ENCODE data around the gene BEST4. TPM values are rescaled to one million over a fixed set of nuclear protein-coding genes. Genes with fewer than 3 reads are reported as not detected.

BEST4 gene
- total RNA-seq, 1 experiment from 2014 or later = not detected

DNA sequence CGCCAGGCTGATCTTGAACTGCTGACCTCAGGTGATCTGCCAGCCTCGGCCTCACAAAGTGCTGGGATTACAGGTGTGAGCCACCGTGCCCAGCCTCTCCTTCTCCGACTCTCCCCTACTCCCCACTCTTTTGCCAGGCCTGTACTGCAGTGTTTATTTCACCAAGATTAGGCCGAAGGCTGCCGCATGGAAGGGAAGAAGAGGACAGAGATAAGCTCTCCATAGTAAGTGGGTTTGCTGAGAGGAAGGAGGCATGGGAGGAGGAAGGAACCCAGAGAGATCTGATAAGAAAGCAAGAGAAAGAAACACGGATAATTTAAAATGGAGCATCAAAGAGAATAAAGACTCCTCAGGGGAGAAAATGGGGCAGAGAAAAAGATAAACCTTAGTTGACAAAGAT is 46.4 kb upstream of the BEST4 start:
- Histone ChIP-seq H3F3A (ENCODE audit: low read length, unreplicated experiment) (no peaks in the 10 kb centered on the region), H3K36me3 (ENCODE audit: low read depth, low read length) (no peaks in the 10 kb centered on the region), H3K27ac (ENCODE audit: low read length) (no peak overlapping the region), H4K20me1 (ENCODE audit: low read length) (no peaks in the 10 kb centered on the region), H3K9me2 (replicated peaks; ENCODE audit: low read length) (no peaks in the 10 kb centered on the region), H3K9ac (ENCODE audit: low read length) (no peak overlapping the region), H3K4me1 (ENCODE audit: insufficient read depth, low read length) (no peaks in the 10 kb centered on the region), H3K4me2 (ENCODE audit: low read length) (no peak overlapping the region), H3K79me2 (ENCODE audit: low read length) (no peaks in the 10 kb centered on the region), H2AFZ (ENCODE audit: low read length) (no peak overlapping the region), H3K4me3 (ENCODE audit: low read length) (no peak overlapping the region), H3K27me3 (ENCODE audit: low read length) (no peaks in the 10 kb centered on the region), H3K9me3 (ENCODE audit: low read length) (no peaks in the 10 kb centered on the region)
- CTCF ChIA-PET = no interaction called here
- intact Hi-C loops (cut with micrococcal nuclease) = loop anchor here (10.0 kb wide), 1 partner anchor 90 kb away; no protein-coding TSS in a partner anchor
- TF ChIP-seq EZH2phosphoT487 (IDR thresholded peaks at IDR 0.05; ENCODE audit: borderline replicate concordance, low read length) (no peak), EZH2 (IDR thresholded peaks at IDR 0.05; ENCODE audit: low read length, unreplicated experiment) (no peak)
- TF ChIP-seq, protein P1, sequence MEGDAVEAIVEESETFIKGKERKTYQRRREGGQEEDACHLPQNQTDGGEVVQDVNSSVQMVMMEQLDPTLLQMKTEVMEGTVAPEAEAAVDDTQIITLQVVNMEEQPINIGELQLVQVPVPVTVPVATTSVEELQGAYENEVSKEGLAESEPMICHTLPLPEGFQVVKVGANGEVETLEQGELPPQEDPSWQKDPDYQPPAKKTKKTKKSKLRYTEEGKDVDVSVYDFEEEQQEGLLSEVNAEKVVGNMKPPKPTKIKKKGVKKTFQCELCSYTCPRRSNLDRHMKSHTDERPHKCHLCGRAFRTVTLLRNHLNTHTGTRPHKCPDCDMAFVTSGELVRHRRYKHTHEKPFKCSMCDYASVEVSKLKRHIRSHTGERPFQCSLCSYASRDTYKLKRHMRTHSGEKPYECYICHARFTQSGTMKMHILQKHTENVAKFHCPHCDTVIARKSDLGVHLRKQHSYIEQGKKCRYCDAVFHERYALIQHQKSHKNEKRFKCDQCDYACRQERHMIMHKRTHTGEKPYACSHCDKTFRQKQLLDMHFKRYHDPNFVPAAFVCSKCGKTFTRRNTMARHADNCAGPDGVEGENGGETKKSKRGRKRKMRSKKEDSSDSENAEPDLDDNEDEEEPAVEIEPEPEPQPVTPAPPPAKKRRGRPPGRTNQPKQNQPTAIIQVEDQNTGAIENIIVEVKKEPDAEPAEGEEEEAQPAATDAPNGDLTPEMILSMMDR (conservative IDR thresholded peaks at IDR 0.05; ENCODE audit: low read depth, low read length) = no peak
- ATAC-seq (no peak), DNase-seq (no peak)
- POLR2A ChIA-PET (ENCODE audit: unreplicated experiment) = no interaction called here
- BruUV-seq (replicated peaks) = no TSS peak

DNA sequence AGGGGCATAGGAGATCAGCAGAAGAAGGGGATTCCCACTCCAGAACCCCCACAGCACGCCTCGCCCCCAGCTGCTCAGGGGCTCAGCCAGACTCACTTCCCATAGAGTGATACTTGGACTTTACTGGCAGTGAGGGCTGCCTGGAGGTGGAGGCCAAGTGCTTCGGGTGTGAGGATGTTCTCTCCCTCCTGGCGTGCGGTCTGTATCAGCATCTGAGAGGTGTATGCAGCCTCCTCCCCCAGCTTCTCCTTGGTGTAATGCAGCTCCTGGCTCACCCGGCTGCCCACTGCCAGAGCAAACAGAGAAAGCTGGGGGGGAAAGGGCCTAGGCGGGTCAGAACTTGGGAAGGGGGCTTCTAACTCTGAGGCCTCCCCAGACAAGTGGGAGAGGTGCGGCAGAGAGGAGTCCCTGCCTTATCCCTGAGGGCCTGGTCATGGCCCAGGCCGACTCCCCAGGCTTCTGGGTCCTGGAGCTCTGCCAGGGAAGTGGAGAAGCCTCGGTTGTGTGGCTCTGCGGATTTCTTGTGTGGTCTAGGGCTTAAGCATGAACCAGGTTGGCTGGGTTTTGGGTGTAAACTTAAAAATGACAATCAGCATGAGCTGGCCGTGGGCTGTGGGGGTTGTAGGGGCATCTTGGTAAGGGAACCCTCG is 44.2 kb upstream of the BEST4 start:
- POLR2A ChIA-PET (ENCODE audit: unreplicated experiment) = no interaction called here

DNA sequence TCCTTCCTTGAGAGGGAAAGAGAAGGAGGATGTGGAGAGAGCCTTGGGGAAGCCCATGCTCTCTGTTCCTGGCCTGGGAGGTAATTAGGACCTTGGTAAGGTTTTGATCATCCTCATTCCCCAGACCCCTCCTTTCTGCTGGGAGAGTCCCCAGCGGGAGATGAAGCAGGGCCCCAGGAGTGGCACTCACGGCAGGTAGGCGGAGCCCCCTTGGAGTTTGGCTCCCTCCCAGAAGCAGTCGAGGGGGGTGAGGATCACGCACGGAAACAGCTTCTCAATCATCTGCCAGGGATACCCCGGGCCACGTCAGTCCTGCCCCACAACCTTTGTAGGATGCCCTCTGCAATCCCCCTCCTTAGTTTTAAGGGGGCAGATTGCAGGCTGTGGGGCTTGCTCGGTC is 43.5 kb upstream of the BEST4 start:
- BruUV-seq (replicated peaks) = no TSS peak
- H3K36me3 ChIP-seq (ENCODE audit: low read depth, low read length) = no peaks in the 10 kb centered on the region
- no peak for DNase-seq
- TF ChIP-seq EZH2phosphoT487 (IDR thresholded peaks at IDR 0.05; ENCODE audit: borderline replicate concordance, low read length) = no peak
- TF ChIP-seq, protein P1 (conservative IDR thresholded peaks at IDR 0.05; ENCODE audit: low read depth, low read length) = no peak
- TF ChIP-seq EZH2 (IDR thresholded peaks at IDR 0.05; ENCODE audit: low read length, unreplicated experiment) = no peak
- ATAC-seq = no peak
- intact Hi-C loops (cut with micrococcal nuclease) = loop anchor here (10.0 kb wide), 1 partner anchor 93 kb away; no protein-coding TSS in a partner anchor
- H2AFZ ChIP-seq (ENCODE audit: low read length) = no peak overlapping the region
- no peak overlapping the region for H3K9ac ChIP-seq (ENCODE audit: low read length)
- ChIA-PET POLR2A (ENCODE audit: unreplicated experiment) (no interaction called here), CTCF (no interaction called here)
- H3K9me2 ChIP-seq (replicated peaks; ENCODE audit: low read length) = no peaks in the 10 kb centered on the region
- H3K79me2 ChIP-seq (ENCODE audit: low read length) = no peaks in the 10 kb centered on the region
- no peak overlapping the region for H3K27ac ChIP-seq (ENCODE audit: low read length)
- no peaks in the 10 kb centered on the region for H4K20me1 ChIP-seq (ENCODE audit: low read length)
- no peaks in the 10 kb centered on the region for H3K4me1 ChIP-seq (ENCODE audit: insufficient read depth, low read length)
- no peaks in the 10 kb centered on the region for H3K27me3 ChIP-seq (ENCODE audit: low read length)
- H3F3A ChIP-seq (ENCODE audit: low read length, unreplicated experiment) = no peaks in the 10 kb centered on the region
- H3K4me3 ChIP-seq (ENCODE audit: low read length) = no peak overlapping the region
- no peaks in the 10 kb centered on the region for H3K9me3 ChIP-seq (ENCODE audit: low read length)
- H3K4me2 ChIP-seq (ENCODE audit: low read length) = no peak overlapping the region

More for the DNA sequence above, 44.2 kb upstream of the BEST4 start:
- CTCF ChIA-PET = no interaction called here
- Histone ChIP-seq H3F3A (ENCODE audit: low read length, unreplicated experiment) (no peaks in the 10 kb centered on the region), H2AFZ (ENCODE audit: low read length) (no peak overlapping the region), H3K4me3 (ENCODE audit: low read length) (no peak overlapping the region), H3K9ac (ENCODE audit: low read length) (no peak overlapping the region), H4K20me1 (ENCODE audit: low read length) (no peaks in the 10 kb centered on the region), H3K9me3 (ENCODE audit: low read length) (no peaks in the 10 kb centered on the region), H3K27me3 (ENCODE audit: low read length) (no peaks in the 10 kb centered on the region), H3K79me2 (ENCODE audit: low read length) (no peaks in the 10 kb centered on the region), H3K4me1 (ENCODE audit: insufficient read depth, low read length) (no peaks in the 10 kb centered on the region), H3K9me2 (replicated peaks; ENCODE audit: low read length) (no peaks in the 10 kb centered on the region), H3K36me3 (ENCODE audit: low read depth, low read length) (no peaks in the 10 kb centered on the region), H3K27ac (ENCODE audit: low read length) (no peak overlapping the region), H3K4me2 (ENCODE audit: low read length) (no peak overlapping the region)
- no peak for TF ChIP-seq EZH2phosphoT487 (IDR thresholded peaks at IDR 0.05; ENCODE audit: borderline replicate concordance, low read length)
- no peak for TF ChIP-seq EZH2 (IDR thresholded peaks at IDR 0.05; ENCODE audit: low read length, unreplicated experiment)
- ATAC-seq = no peak
- no peak for DNase-seq
- intact Hi-C loops (cut with micrococcal nuclease) = loop anchor here (10.0 kb wide), 1 partner anchor 93 kb away; no protein-coding TSS in a partner anchor
- no TSS peak for BruUV-seq (replicated peaks)
